Stimulated activated CD4-positive, alpha-beta T cell treated with anti-CD3 and anti-CD28 coated beads, TNF-alpha, amount 100 ng/mL, for 4 hours (primary cell): ENCODE results near the gene SUPT16H.
A peak's percentile ranks its signal among the peaks of the same experiment; 100 is the strongest.
"Not testable (repeated sequence)": the region's sequence is repeated elsewhere in the genome, so short reads cannot be mapped to it uniquely, and the experiment has no call there.

ENCODE experiments used
- DNase-seq, 3 experiments: peaks; one replicate each; pipeline ENCODE4 v3.0.0-alpha.2; 2020; ENCODE audit warnings: low read depth in 3 of 3

SUPT16H gene

DNA sequence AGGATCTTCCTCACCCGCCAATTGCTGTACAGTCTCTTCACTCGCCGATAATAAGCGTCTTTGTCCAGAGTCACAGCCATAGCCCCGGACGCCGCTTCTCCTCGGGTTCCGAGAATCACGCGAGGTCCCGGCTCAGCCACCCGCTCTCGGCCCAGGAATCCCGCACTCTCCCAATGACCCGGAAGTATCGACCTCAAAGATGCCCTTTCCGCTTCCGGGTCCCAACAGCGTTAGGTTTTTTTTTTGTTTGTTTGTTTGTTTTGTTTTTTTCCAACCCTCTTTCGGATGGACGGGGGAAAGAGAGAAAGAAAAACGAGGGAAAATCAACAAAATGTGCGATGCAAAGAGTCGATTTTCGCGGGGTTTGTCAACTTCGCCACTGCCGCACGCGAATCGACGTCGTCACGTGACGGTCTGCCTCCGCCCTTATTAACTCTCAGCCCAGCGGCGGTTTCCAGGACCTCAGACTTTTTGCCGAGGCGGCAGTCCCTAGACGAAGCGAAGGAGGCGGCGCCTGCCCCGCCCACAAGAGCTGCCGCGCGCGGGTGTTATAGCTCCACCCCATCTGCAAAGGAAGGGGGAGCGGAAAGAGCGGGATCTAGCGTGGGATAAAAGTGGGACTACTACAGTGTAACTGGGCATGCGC lies at the start of gene SUPT16H:
Gene SUPT16H, minus strand, starts transcription at position 172 of the 646 bp plus-strand sequence. Its CDS starts 92 bp downstream, at position 80.
- DNase-seq = peak; percentile 81 to 91 (median 91)

DNA sequence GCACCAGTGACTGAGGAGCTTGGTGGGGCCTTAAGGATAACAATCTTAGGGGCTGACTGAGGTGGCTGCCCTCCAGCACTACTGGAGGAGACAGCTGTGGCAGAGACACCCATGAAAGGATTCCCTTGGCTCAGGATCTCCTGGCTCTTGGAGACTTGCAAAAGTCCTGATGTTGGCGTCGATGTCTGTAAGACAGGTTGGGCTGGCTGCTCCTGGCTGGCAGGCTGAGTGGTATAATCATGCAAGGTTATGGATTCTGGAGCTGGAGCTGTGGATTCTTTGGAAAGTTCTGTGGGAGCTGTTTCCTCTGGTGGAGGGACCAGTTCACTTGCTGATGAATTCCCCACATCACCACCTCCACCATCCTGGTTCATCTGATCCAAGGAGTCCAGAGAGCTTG lies 47.3 kb upstream of the SUPT16H start:
- no peak for DNase-seq

DNA sequence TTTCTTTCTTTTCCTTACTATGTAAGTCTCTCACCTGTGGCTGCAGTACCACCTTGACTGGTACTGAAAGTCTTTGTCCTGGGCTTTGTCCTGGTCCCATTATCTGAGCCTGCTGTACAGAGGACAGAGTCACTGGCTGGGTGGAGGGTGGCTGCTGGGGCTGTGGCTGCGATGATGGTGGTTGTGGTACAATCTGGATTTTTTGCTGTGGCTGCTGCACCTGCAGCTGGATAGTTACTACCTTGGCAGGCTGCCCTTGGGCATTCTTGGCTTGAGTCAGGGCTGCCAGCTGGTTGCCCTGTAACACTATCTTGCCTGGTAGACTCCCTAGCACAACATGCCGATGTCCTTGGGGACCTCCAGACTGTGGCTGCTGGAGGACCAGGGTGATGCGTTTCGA lies 45.1 kb upstream of the SUPT16H start:
- no peak for DNase-seq

DNA sequence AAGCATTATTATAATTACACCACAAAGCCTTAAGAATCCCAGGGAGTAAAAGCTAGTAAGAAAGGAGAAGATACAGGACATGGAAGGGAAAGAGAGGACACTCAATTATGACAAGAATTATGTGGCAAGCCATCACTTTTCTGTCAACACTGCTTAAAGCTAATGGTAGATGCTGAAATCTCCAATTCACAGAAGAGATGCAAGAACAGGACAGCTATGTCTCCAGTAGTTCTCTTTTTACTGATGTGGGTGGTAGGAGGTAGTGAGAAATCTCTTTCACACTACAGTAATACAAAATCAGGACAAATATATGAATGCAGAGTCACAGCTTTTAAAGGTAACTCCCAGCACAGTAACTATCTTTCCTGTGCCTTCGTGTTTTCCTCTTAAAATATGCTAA lies 42.9 kb upstream of the SUPT16H start:
- DNase-seq = no peak

DNA sequence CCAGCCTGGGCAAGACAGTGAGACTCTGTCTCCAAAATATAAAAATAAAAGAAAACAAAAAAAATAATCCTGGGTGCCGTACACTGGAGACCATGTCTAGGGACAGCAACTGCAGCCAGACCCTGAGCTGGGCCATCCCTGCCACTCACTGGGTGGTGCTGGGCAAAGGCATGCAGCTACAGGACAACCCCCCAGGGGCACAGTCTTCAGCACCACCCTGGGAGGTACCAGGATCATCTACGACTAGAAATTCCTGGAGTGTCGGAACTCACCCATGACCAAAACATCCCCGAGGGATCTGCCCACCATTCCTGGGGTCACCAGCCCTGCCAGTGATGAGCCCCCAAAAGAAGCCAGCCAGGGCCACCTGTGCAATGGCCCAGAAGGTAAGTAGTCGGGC lies 35.7 kb upstream of the SUPT16H start:
- no peak for DNase-seq

DNA sequence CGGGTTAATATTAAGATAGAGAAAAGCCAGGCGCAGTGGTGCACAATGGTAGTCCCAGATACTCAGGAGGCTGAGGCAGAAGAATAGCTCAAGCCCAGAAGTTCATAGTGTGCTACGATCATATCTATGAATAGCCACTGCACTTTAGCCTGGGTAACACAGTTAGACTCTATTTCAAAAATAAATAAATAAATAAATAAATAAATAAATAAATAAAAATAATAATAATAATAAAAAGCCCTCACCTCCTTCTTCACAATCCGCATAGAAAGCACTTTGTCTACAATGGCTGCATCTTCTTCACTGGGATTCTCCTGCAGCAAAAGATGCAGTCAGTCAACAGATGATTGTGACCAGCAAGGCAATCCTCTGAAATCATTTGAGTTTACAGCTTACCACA lies 31.5 kb upstream of the SUPT16H start:
- DNase-seq = no peak

DNA sequence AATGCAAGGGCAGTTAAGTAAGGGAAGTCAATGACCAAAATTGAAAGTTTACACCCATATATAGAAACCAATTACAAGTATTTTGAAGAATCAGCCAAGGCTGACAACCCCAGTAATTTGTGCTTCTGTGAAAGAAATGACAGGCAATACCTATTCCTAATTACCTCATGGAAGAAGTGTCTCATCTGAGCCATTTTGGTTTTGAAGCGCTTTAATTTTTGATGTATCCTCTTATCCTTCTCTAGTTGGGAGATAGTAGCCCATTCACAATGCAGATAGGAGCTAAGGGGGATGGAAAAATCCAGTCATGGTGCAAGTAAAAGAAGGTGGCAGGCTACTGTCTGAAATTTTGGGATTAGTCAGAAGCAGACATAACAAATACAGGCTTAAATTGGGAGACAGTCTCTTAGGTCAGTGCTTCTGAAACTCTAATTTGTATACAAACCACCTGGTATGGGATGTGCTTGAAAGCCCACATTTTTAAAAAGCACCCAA lies 30.4 kb upstream of the SUPT16H start:
- DNase-seq = no peak

DNA sequence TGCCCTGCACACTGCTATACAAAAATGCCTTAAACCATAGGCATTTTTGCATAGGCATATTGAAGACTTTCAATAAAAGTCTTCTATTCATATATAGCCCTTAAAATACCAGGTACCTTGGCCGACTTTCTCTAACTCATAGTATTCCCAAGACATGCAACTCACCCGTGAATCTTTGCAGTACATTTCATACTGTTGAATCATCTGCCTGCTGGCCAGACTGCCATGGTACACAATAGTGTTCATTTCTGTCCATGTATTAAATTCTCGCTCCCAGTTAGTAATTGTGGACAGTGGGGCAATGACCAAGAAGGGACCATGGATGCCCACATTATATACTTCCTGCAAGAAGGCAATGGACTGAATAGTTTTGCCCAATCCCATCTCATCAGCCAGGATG lies 24.3 kb upstream of the SUPT16H start:
- no peak for DNase-seq

DNA sequence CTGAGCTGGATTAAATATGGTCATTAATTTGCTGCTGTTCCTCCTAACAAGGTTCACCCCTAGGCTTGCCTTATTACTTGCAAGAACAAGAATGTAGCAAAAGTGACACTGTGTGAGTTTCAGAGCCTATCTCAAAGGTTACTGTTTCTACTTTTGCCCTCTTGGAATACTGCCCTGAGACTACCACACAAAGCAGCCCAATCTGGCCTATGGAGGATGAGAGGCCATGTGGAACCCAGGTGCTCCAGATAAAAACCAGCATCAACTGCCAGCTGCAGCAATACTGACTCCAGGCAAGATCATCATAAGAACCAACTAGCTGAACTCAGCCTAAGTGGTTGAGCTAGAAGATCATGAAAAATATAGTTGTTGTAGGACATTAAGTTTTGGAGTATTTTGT lies 22.4 kb upstream of the SUPT16H start:
- DNase-seq = no peak

DNA sequence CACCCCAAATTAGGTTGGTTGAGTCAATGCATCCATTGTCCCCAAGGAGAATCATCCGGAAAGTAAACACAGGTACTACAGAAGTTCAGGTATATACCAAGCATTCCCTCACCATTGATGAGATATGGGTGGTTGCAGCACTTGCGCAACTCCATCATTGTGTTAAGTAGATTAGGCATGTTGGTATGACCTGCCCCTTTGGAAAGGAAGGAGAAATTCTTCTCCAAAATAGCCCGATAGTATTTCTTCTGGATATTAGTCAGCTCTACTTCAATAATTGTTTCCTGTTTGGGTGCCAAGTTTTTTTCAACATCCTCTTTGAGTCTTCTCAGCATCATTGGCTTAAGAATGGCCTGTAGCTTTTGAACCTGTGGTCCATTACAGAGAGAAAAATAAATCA lies 21.3 kb upstream of the SUPT16H start:
- no peak for DNase-seq

DNA sequence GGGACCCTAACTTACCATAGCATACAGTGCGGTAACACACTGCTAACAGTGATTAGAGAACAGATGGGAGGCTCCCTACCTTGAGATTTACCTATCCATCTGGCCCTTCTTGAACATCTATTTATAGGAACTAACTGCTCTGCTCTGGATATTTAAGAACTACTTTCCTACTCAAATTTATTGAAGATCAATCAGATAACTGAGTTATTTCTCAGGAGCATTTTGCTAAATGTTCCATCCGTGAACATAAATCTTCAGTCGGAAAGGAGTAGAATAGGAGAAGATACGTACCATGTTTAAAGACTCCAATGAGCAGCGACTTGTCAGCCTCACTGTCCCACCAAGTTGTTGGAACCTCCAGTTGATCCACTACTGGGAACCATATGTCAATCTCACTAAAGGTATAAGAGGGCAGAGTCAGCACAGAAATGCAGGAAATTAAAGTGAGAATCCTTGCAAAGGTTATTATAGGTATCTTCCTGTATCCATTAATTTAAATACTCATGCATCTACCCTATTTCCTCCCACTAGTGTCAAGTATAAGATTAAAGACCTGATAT lies 15.6 kb upstream of the SUPT16H start:
- DNase-seq = no peak

DNA sequence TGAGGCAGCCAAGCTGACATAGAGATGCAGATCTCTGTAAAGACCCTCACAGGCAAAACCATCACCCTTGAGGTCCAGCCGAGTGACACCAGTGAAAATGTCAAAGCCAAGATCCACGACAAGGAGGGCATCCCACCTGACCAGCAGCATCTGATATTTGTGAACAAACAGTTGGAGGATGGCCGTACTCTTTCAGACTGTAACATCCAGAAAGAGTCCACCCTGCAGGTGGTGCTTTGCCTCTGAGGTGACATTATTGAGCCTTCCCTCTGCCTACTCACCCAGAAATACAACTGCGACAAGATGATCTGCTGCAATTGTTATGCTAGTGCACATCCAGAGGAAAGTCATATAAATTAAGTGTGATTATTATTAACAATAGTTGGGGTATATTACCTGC lies 15.1 kb upstream of the SUPT16H start:
- no peak for DNase-seq

DNA sequence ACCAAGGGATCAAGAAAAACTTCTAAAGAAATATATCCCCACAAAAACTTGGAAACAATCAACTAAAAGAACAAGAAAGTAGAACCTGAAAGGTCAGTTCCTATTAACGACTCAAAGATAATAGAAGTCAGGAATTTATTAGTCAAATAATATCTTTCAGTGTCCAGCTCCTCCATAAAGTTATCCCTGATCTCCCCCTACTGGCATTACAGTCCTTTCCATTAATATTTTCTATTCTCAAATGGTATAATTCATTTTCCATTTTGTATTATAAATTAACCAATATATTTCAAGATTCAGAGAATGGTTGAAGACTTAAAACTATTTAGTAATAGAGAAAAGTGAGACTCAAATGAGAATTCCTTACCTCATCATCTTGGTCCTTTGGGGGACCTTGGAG lies 11.6 kb upstream of the SUPT16H start:
- no peak for DNase-seq

DNA sequence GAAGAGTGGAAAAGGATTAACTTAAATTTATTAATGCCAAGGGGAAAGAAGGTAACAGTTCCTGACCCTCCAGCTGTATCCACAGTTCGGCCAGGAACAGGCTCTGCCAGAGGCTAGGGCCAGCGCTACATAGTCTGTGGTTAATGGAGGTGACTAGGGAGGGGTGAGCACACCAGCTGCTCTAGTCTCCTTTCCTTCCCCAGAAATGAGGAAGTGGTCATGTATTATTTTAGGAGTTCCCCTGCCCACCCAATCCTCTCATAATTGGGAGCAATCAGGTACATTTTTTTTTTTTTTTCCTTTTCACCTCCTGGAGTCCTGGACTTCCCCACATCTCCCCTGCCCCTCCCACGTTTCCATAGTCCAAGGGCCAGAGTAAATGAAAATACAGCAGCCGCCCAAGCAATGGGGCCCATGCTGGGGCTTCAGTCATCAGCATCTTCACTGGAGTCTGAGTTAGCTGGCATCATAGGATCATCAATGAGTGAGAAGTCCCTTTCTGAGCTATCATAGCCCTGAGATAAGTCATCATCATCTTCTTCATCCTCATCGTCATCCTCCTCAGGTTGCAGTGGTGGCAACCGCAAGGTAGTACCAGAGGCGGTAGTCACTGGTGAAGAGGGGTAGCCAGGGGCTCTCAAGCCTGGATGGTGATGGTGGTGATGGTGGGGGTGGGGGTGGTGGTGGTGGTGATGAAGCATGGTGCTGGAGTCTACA lies 1.5 kb upstream of the SUPT16H start:
- DNase-seq = no peak

DNA sequence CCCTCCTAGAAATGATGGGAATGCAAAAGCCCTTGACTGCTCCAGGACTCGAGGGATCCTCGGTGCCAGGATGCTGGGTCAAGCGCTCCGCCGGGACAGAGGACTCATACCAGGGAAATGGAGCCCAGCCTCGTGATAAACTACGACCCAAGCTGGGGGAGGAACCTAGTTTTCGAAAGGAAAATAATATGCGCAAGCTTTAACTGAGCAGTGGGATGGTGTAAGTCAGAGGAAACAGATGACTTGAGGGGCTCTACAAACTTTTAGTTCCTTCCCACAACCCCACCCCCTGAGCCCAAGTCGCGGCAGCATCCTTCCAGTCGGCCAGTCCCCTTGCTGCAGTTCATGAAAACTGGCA lies 654 bp upstream of the SUPT16H start:
- DNase-seq = no peak

DNA sequence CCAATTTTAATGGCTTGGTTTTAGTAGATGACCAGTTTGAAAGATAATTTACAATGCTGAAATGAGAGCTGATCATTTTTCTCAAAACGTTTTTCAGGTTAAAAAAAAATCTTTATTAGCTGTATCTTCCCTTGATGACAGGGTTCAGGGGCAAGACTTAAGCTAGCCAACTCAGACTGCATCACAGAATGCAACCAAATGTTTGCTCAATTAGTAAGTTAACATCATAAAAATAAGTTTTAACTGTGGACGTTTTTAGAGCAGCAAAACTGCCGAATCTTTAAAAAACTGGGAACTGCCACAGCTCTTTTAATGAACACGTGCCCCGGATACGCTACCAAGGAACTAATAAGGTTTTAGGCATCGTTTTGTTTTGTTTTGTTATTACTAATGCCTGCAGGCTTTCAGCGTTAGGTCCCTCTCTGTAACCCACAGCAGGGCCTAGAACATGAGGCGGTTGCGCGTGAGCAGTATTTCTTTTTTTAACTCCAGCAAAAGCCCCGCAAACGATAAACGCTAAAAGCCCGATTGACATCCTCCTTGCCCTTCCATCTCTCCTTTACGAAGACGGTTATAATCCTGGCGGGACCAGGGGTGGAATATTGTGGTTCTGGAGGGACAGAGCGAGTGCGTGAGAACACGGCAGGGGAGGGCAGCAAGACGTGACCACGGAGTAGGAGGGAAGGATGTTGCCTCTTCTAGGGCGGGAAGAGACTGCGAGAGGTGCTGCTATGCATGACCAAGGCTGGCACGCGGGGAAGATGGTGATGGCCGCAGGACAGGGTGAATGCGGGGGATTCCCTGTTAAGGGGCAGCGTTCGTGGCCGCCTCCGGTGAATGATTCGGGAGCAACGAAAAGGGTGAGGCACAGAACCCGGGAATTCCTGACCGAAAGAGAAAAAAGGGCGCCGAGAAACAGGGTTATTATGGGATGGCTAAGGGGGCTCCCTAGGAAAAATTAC lies 652 bp downstream of the SUPT16H start:
- peak; percentile 3 to 30 (median 3) for DNase-seq

DNA sequence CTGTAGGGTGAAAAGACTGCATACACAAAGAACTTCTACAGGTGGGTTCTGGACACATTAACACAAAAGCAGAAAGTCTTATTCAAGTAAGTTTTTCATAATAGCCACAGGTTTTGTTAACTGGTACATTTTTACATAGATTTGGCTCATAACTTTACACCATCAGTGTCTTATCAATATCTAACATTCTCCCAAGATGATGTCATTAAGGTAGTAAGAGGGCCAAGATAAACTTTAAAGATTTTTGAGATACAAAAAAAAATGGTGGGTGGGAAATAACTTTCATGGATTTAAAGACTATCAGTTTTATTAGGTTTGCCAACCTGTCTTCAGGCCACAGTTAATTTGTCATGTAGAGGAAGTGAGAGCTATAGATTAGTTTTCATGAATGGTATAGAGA lies 1.7 kb downstream of the SUPT16H start:
- no peak for DNase-seq

DNA sequence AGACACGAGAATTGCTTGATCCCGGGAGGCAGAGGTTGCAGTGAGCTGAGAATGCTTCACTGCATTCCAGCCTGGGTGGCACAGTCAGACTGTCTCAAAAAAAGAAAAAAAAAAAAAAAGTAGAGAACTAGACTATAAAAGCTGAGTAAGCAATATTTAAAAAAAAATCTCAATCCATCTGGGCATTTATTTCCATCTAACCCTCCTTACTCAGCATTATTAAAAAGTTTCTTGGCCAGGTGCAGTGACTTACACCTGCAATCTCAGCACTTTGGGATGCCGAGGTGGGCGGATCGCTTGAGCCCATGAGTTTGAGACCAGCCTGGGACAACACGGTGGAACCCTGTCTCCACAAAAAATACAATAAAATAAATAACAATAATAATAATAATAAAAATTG lies 4.5 kb downstream of the SUPT16H start:
- no peak for DNase-seq

DNA sequence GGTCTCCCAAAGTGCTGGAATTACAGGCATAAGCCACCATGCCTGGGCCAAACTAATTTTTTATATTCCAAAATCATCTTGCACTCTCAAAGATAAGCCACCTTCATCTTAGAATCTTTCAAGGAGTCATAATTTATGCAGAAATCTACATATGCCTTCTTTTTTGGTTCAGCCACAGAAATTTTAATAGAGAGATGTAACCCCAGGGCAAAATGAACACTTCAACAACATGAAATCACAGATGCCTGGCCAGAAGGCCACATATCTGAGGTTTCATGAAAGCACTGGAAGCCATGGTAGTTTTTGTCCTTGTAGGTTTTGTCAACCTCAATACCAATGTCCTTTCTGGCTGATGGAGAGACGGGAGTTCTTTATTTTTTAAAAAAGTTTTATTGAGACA lies 9.8 kb downstream of the SUPT16H start:
- no peak for DNase-seq

DNA sequence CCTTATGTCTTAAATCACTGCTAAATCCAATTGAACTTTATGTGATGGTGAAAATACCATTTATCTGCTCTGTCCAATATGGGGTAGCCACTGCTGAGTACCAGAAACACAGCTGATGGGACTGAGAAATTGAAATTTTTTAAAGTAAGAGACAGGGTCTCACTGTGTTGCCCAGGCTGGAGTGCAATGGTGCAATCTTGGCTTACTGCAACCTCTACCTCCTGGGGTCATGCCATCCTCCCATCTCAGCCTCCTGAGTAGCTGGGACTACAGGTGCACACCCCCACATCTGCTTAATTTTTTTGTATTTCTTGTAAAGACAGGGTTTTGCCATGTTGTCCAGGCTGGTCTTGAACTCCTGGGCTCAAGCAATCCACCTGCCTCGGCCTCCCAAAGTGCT lies 11.0 kb downstream of the SUPT16H start:
- not testable (repeated sequence) for DNase-seq

DNA sequence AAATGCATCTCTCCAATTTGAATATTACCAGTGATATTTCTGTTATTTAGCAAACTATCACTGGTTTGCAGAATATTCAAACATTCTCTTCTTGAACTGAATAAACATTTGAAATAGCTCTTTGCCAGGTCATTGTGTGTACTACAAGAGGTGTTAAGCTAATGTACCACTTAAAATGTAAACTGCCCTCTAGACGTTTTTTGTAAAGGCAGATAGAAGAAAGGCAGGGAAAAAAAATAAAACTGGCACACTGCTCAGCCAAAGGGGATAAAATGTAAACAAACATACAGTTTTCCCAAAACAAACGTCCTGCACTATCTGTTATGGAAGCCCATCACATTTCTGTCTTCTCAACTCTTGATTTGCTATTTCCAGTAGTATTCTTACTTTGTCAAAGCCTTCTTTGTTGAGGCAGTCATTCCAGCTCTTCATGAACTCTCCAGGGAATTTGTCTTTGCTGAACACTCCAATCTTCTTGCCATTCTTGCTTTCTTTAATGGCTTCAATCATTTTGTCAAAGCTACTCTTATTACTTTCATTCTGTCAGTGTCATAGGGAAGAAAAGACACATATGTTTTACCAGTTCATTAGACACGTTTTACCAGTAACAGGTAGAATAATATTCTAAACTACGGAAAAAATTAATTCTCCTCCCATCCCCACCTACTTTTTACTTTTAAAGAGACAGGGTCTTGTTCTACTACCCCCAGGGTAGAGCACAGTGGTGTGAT lies 13.7 kb downstream of the SUPT16H start:
- DNase-seq = no peak
